IMR-90 (cell line): ENCODE measurements around the gene CCDC167. TPM values are rescaled to one million over a fixed set of nuclear protein-coding genes. Genes with fewer than 3 reads are reported as not detected.

Experiments used
- polyA plus RNA-seq, 3 experiments: library from polyadenylated mRNA; depleted of rRNA; stranded (reverse); fragments of >200 nt; gene quantifications; 2 replicates each; pipeline ENCODE4 v1.2.3, GENCODE V29; 2012; ENCODE audit warnings: low replicate concordance in 1 of 3
- total RNA-seq: library from RNA; depleted of rRNA; stranded (reverse); fragments of >200 nt; gene quantifications from 2 replicates; pipeline ENCODE4 v1.2.3, GENCODE V29; 2012; rRNA removed

CCDC167 gene
- total and polyA plus RNA-seq, 2 of the 4 experiments (the other 2 are of a cell fraction) = 35.8 to 96.8 TPM

Other genes with a start within 250 kb of the CCDC167 start
- 6.6 and 7.5 TPM in 2 replicates for gene TBC1D22B, start 242.1 kb downstream of the CCDC167 start, total RNA-seq
- gene TBC1D22B, start 242.1 kb downstream of the CCDC167 start, polyA plus RNA-seq (2012; rRNA removed) = 7.1 and 7.5 TPM in 2 replicates
- gene TMEM217, start 241.7 kb downstream of the CCDC167 start, total RNA-seq = 1.4 TPM in 2 replicates
- 2.5 and 3.5 TPM in 2 replicates for gene TMEM217, start 241.7 kb downstream of the CCDC167 start, polyA plus RNA-seq (2012; rRNA removed)
- 17.9 and 26.7 TPM in 2 replicates for gene RNF8, start 145.9 kb downstream of the CCDC167 start, total RNA-seq
- gene RNF8, start 145.9 kb downstream of the CCDC167 start, polyA plus RNA-seq (2012; rRNA removed) = 14.6 and 16.5 TPM in 2 replicates
- 30.1 and 32.5 TPM in 2 replicates for gene CMTR1, start 66.7 kb downstream of the CCDC167 start, total RNA-seq
- 17.4 and 22.6 TPM in 2 replicates for gene CMTR1, start 66.7 kb downstream of the CCDC167 start, polyA plus RNA-seq (2012; rRNA removed)
- 4.3 and 5.0 TPM in 2 replicates for gene MDGA1, start 198.0 kb upstream of the CCDC167 start, total RNA-seq
- gene MDGA1, start 198.0 kb upstream of the CCDC167 start, polyA plus RNA-seq (2012; rRNA removed) = 13.4 and 17.2 TPM in 2 replicates